ENCODE measurements around the gene CYP4F12. TPM values are rescaled to one million over a fixed set of nuclear protein-coding genes. Genes with fewer than 3 reads are reported as not detected.
"Not testable (repeated sequence)": the region's sequence is repeated elsewhere in the genome, so short reads cannot be mapped to it uniquely, and the experiment has no call there.

CYP4F12 gene
- total RNA-seq, 2 donors from 2014 or later, result 0.16 TPM; not detected in 1

DNA sequence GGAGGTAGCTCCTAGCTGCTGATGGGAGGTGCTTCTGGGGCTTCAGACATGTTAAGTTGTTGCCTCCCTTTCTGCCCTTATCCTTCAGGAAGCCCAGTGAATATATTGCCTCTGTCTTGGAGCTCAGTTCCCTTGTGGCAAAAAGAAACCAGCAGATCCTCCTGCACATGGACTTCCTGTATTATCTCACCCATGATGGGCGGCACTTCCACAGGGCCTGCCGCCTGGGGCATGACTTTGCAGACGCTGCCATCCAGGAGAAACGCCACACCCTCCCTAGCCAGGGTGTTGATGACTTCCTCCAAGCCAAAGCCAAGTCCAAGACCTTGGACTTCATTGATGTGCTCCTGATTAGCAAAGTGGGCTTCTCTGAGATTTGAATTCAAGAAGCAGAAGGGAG lies 6.0 kb upstream of the CYP4F12 start:
- Mint-ChIP-seq H3K4me3 (no peak overlapping the region), H3K27ac (no peak overlapping the region)

DNA sequence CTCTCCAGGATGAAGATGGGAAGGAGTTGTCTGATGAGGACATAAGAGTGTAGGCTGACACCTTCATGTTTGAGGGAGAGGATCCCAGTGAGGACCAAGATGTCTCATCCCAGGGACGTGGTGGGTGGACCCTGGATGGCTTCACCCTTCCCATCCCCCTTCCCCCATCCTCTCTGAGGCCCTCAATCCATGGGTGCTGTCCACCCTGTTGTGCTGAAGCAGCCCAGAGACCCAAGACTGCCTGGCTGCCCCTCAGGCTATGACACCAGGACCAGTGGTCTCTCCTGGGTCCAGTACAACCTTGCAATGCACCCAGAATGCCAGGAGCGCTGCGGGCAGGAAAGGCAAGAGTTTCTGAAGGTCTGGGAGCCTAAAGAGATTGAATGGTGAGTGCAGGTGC lies 3.4 kb upstream of the CYP4F12 start:
- Mint-ChIP-seq H3K27ac (no peak overlapping the region), H3K4me3 (no peak overlapping the region), H3K4me1 (ENCODE audit: low read depth) (peaks cover 5% of the 10 kb centered on the region), H3K36me3 (ENCODE audit: insufficient read depth in 2 of 2) (peaks cover 0 to 2% of the 10 kb centered on the region in 2 donors), H3K27me3 (ENCODE audit: low read depth) (no peaks in the 10 kb centered on the region), H3K9me3 (peaks cover 2% of the 10 kb centered on the region in 2 donors)
- no peak for DNase-seq
- no peak for ATAC-seq (replicated peaks in 1 of 2)

More for the DNA sequence above, 6.0 kb upstream of the CYP4F12 start:
- H3K36me3 Mint-ChIP-seq (ENCODE audit: insufficient read depth in 2 of 2), result no peaks in the 10 kb centered on the region
- no peaks in the 10 kb centered on the region for H3K9me3 Mint-ChIP-seq
- H3K27me3 Mint-ChIP-seq (ENCODE audit: low read depth), result no peaks in the 10 kb centered on the region
- ATAC-seq (replicated peaks in 1 of 2) (no peak), DNase-seq (no peak)
- no peaks in the 10 kb centered on the region for H3K4me1 Mint-ChIP-seq (ENCODE audit: low read depth)

DNA sequence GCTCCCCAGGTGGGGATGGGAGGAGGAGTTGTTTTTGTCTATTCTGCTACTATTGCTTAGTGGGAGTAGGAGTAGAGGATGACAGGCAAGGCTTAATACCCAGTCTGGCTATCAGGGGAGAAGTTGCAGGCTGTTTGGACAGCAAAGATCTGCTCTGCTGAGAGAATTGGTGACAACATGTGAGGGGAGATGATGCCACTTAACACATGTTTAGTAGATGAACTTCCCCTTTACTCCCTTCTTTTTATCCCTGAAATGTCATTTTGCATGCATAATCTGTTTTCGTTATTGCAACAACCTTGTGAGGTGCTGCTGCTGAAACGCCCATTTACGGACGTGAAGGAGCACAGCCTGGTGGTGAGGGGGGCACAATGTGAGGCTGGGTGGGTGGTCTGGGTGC lies 3.0 kb upstream of the CYP4F12 start:
- H3K36me3 Mint-ChIP-seq (ENCODE audit: insufficient read depth in 2 of 2), result peaks cover 0 to 3% of the 10 kb centered on the region in 2 donors
- no peaks in the 10 kb centered on the region for H3K27me3 Mint-ChIP-seq (ENCODE audit: low read depth)
- H3K27ac Mint-ChIP-seq, result no peak overlapping the region

DNA sequence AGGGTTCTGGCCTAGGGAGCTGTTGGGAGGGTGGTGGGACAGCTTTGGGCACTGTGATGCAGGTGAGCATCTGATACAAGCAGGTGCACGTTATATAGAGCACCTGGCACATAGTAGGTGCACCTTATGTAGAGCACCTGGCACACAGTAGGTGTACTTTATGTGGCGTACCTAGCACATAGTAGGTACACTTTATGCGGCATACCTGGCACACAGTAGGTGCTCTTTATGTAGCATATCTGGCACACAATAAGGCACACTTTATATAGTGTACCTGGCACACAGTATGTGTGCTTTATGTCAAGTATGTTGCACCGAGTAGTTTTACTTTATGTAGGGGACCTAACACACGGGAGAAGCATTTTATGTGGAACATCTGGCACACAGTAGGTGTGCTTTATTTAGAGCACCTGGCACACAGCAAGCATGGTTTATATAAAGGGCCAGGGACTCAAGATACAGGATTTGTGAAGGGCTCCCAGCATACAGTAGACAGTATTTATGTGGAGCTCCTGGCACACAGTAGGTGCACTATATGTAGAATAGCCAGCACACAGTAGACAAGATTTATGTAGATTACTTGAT lies 1.6 kb upstream of the CYP4F12 start:
- no peak overlapping the region for H3K27ac Mint-ChIP-seq
- no peaks in the 10 kb centered on the region for H3K27me3 Mint-ChIP-seq (ENCODE audit: low read depth)
- H3K9me3 Mint-ChIP-seq, result peaks cover 3 to 4% of the 10 kb centered on the region in 2 donors

More for the DNA sequence above, 3.0 kb upstream of the CYP4F12 start:
- no peak for DNase-seq
- no peak overlapping the region for H3K4me3 Mint-ChIP-seq
- no peak for ATAC-seq (replicated peaks in 1 of 2)
- peaks cover 3 to 4% of the 10 kb centered on the region in 2 donors for H3K9me3 Mint-ChIP-seq
- H3K4me1 Mint-ChIP-seq (ENCODE audit: low read depth), result peaks cover 5% of the 10 kb centered on the region

DNA sequence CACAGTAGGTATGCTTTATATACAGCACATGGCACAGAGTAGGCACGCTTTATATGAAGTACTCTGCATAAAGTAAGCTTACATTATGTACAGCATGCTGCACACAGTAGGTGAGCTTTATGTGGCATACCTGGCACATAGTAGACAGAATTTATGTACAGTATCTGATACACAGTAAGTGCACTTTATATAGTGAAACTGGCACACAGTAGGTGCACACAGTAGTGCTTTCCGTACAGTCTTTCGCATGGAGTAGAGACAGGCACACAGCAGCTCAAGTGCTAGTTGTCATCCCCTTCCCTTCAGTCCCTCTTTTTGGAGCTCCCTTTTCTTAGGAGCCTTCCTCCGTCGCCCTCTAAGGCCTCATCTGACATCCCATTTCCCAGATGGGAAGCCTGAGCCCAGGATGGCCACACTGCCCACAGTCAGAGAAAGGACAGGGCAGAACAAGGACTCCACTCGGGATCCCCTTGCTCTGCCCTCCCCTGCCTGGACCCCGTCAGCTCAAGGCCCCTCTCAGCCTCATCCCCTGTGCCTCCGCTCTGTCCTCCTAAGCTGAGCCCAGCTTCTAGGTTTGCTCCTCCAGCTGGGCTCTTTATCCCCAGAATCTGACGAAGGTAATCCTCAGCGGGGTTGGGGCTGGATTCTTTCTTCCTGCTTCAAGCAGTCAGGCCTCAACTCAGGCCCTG lies 852 bp upstream of the CYP4F12 start:
- ATAC-seq (replicated peaks in 1 of 2), result no peak
- H3K36me3 Mint-ChIP-seq (ENCODE audit: insufficient read depth in 2 of 2), result peaks cover 2 to 8% of the 10 kb centered on the region in 2 donors

More for the DNA sequence above, 1.6 kb upstream of the CYP4F12 start:
- Mint-ChIP-seq H3K4me1 (ENCODE audit: low read depth) (peaks cover 5% of the 10 kb centered on the region), H3K4me3 (no peak overlapping the region), H3K36me3 (ENCODE audit: insufficient read depth in 2 of 2) (peaks cover 0 to 5% of the 10 kb centered on the region in 2 donors)
- DNase-seq (no peak), ATAC-seq (replicated peaks in 1 of 2) (no peak)

DNA sequence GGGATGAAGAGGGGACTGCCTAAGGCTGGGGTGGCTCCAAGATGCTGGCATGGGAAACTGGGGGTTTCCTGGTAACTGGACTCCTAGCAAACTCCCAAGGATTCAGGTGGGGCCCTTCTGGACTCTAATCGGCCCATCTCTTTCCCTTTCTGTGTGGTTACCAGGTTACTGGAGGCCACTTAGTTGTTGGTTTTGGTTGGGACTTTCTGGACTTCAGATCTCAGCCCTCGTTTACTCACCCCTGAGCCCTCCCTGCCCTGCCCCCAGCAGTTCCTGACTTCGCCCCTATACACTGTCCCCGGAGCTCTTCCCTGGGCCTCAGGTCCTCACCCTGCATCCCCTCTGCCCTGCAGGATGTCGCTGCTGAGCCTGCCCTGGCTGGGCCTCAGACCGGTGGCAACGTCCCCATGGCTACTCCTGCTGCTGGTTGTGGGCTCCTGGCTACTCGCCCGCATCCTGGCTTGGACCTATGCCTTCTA lies 328 bp downstream of the CYP4F12 start:
- DNase-seq (no peak), ATAC-seq (replicated peaks in 1 of 2) (peak; percentile 9 to 53)
- peaks cover 8 to 14% of the 10 kb centered on the region in 2 donors for H3K36me3 Mint-ChIP-seq (ENCODE audit: insufficient read depth in 2 of 2)
- H3K4me1 Mint-ChIP-seq (ENCODE audit: low read depth), result peaks cover 5% of the 10 kb centered on the region
- H3K9me3 Mint-ChIP-seq, result peaks cover 10 to 14% of the 10 kb centered on the region in 2 donors
- no peaks in the 10 kb centered on the region for H3K27me3 Mint-ChIP-seq (ENCODE audit: low read depth)
- H3K27ac Mint-ChIP-seq, result no peak overlapping the region
- no peak overlapping the region for H3K4me3 Mint-ChIP-seq

More for the DNA sequence above, 852 bp upstream of the CYP4F12 start:
- DNase-seq, result no peak
- no peak overlapping the region for H3K27ac Mint-ChIP-seq
- no peak overlapping the region for H3K4me3 Mint-ChIP-seq
- H3K4me1 Mint-ChIP-seq (ENCODE audit: low read depth), result peaks cover 5% of the 10 kb centered on the region
- H3K9me3 Mint-ChIP-seq, result peaks cover 6 to 7% of the 10 kb centered on the region in 2 donors
- H3K27me3 Mint-ChIP-seq (ENCODE audit: low read depth), result no peaks in the 10 kb centered on the region

DNA sequence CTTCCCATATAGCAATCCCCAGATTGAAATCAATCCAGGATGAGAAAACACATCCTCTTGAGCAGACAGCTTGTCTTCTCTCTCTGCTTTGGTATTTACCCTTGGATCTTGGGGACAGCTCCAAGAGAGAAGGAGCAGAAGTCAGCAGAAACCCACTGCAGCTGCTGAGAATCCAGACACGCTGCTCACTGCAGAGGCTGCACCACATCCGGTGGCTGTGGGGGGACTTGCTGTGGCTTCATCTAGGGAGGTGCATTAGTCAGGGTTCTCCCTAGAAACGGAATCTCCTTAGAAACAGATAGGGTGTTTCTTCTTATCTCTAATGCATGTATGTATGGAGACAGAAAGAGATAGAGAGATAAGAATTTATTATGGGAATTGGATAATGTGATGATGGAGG lies 2.7 kb downstream of the CYP4F12 start:
- Mint-ChIP-seq H3K27me3 (ENCODE audit: low read depth) (peaks cover 5% of the 10 kb centered on the region), H3K4me3 (no peak overlapping the region), H3K27ac (peak overlapping the region; percentile 61), H3K36me3 (ENCODE audit: insufficient read depth in 2 of 2) (peaks cover 9 to 14% of the 10 kb centered on the region in 2 donors), H3K4me1 (ENCODE audit: low read depth) (peaks cover 5% of the 10 kb centered on the region), H3K9me3 (peaks cover 10 to 16% of the 10 kb centered on the region in 2 donors)
- no peak for DNase-seq
- no peak for ATAC-seq (replicated peaks in 1 of 2)

DNA sequence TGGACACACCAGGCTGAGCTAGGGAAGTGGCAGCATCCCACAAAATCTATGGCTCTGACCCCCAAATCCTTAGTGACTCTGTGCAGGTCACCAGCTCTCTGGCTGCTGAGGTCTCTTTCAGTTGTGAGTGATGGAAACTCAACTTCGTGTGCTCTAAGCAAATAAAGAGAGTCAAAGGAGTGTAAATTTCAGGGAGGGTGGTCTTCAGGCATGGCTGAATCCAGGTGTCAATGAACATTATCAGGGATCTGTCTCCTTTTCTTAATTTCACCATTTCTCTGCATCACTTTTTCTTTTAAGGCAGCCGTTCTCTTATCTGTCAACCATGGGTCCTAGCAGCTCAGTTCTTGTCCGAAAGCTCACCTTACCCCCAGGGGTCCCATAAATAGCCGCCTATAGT lies 6.2 kb downstream of the CYP4F12 start:
- Mint-ChIP-seq H3K27ac (no peak overlapping the region), H3K4me1 (ENCODE audit: low read depth) (no peaks in the 10 kb centered on the region), H3K9me3 (peaks cover 10 to 16% of the 10 kb centered on the region in 2 donors), H3K27me3 (ENCODE audit: low read depth) (peaks cover 22% of the 10 kb centered on the region), H3K4me3 (no peak overlapping the region), H3K36me3 (ENCODE audit: insufficient read depth in 2 of 2) (peaks cover 9 to 14% of the 10 kb centered on the region in 2 donors)
- DNase-seq (no peak), ATAC-seq (replicated peaks in 1 of 2) (no peak)

DNA sequence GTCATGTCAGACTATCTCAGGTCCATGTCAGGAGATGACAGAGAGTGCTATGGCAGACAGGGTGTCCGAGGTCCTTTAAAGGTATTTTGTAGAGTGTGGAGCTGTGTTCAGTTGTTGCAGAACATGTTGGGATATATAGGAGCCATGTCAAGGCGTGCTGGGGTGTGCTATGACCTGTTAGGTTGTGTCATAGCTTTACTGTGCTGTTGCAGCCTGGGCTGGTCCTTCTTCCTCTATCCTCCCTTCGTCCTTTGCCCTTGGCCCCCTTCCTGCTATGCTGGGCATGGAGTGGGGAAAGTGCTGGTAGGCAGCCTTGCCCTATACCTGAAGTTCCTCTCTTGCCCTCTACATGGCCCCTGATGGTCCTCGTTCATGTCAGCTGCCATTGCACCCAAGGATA lies 7.0 kb downstream of the CYP4F12 start:
- not testable (repeated sequence) for H3K4me3 Mint-ChIP-seq; DNase-seq; ATAC-seq (replicated peaks in 1 of 2); H3K27ac Mint-ChIP-seq; H3K4me1 Mint-ChIP-seq (ENCODE audit: low read depth)
- peaks cover 7 to 12% of the 10 kb centered on the region in 2 donors for H3K9me3 Mint-ChIP-seq
- H3K36me3 Mint-ChIP-seq (ENCODE audit: insufficient read depth in 2 of 2), result peaks cover 9 to 11% of the 10 kb centered on the region in 2 donors
- H3K27me3 Mint-ChIP-seq (ENCODE audit: low read depth), result peaks cover 22% of the 10 kb centered on the region

DNA sequence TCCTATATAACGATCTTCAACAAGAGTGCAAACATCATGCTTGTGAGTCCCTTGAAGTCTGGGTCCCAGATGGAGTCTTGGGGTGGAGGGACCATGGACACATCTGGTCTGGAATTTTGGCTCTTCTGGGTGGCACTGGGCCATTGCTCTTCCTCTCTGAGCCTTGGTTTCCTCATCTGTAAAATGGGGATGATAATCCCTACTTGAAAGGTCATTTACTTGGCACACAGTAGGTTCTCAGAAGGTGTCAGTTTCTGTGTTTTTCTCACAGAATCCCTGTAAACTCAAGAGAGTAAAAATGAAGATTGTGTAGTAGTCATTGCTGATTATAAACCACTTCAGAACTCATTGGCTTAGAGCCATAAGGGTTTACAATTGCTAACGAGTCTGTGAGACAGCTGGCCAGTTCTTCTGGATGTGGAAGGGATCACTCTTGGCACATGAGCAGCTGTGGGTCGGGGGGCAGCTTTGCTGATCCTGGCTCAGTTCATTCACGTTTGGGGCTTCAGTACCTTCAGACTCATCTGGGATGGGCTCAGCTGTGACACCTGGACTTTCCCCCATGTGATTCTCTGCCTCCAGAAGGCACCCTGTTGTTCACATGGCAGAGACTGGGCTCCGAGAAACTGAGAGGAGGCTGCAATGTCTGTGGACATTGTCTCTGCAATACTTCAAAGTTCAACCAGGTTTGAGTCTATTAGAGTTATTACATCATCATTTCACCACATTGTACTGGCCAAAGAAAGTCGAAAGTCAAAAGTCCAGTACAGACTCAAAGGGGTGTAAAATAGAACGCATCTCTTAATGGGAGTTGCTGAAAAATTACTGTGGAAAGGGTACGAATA lies 7.8 kb downstream of the CYP4F12 start:
- Mint-ChIP-seq H3K4me1 (ENCODE audit: low read depth) (no peaks in the 10 kb centered on the region), H3K27me3 (ENCODE audit: low read depth) (peaks cover 27% of the 10 kb centered on the region), H3K4me3 (no peak overlapping the region), H3K9me3 (peaks cover 7 to 12% of the 10 kb centered on the region in 2 donors), H3K36me3 (ENCODE audit: insufficient read depth in 2 of 2) (peaks cover 9 to 11% of the 10 kb centered on the region in 2 donors), H3K27ac (no peak overlapping the region)
- ATAC-seq (replicated peaks in 1 of 2) (no peak), DNase-seq (no peak)

DNA sequence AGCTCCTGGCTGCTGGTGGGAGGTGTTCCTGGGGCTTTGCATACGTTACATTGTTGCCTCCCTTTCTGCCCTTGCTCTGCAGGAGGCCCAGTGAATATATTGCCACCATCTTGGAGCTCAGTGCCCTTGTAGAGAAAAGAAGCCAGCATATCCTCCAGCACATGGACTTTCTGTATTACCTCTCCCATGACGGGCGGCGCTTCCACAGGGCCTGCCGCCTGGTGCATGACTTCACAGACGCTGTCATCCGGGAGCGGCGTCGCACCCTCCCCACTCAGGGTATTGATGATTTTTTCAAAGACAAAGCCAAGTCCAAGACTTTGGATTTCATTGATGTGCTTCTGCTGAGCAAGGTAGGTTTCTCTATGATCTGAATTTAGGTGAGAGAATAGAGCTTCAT lies 10.5 kb downstream of the CYP4F12 start:
- H3K4me1 Mint-ChIP-seq (ENCODE audit: low read depth), result no peaks in the 10 kb centered on the region
- DNase-seq (no peak), ATAC-seq (replicated peaks in 1 of 2) (no peak)
- H3K27me3 Mint-ChIP-seq (ENCODE audit: low read depth), result peaks cover 38% of the 10 kb centered on the region
- H3K4me3 Mint-ChIP-seq, result no peak overlapping the region
- peaks cover 0 to 4% of the 10 kb centered on the region in 2 donors for H3K9me3 Mint-ChIP-seq
- peaks cover 1 to 3% of the 10 kb centered on the region in 2 donors for H3K36me3 Mint-ChIP-seq (ENCODE audit: insufficient read depth in 2 of 2)
- no peak overlapping the region for H3K27ac Mint-ChIP-seq

DNA sequence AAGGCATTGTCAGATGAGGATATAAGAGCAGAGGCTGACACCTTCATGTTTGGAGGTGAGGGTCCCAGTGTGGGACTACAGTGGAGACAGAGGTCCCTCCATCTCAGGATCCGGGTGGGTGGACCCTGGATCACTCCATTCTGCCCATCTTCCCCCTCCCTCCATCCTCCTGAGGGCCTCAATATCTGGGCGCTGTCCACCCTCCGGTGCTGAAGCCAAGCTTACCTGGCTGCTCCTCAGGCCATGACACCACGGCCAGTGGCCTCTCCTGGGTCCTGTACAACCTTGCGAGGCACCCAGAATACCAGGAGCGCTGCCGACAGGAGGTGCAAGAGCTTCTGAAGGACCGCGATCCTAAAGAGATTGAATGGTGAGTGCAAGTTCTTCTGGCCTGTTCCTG lies 11.9 kb downstream of the CYP4F12 start:
- no peaks in the 10 kb centered on the region for H3K4me1 Mint-ChIP-seq (ENCODE audit: low read depth)
- DNase-seq, result no peak
- no peak overlapping the region for H3K4me3 Mint-ChIP-seq
- peaks cover 0 to 4% of the 10 kb centered on the region in 2 donors for H3K9me3 Mint-ChIP-seq
- no peak overlapping the region for H3K27ac Mint-ChIP-seq
- H3K36me3 Mint-ChIP-seq (ENCODE audit: insufficient read depth in 2 of 2), result peaks cover 0 to 3% of the 10 kb centered on the region in 2 donors
- ATAC-seq (replicated peaks in 1 of 2), result no peak
- H3K27me3 Mint-ChIP-seq (ENCODE audit: low read depth), result peaks cover 33% of the 10 kb centered on the region

Measured in activated T-cell treated with anti-CD3 and anti-CD28 coated beads, Interleukin-2, amount 50 U/mL, for 72 hours (primary cell).